Smooth muscle cell of the brain vasculature (primary cell): Measurements from ENCODE around the gene SETD5.
"Not testable (repeated sequence)": the region's sequence is repeated elsewhere in the genome, so short reads cannot be mapped to it uniquely, and the experiment has no call there.

ENCODE experiments used
- DNase-seq: peaks from one replicate; pipeline ENCODE4 v3.0.0-alpha.2; 2012; ENCODE audit warnings: low read depth, low spot score

SETD5 gene

GRCh38 chr3:9455596-9456131 lies 58.2 kb downstream of the SETD5 start:
- DNase-seq, result no peak

GRCh38 chr3:9467451-9467850 lies 70.0 kb downstream of the SETD5 start:
- DNase-seq, result no peak

- no peak for DNase-seq
Measured at GRCh38 chr3:9468460-9468859, 71.0 kb downstream of the SETD5 start.

GRCh38 chr3:9469986-9470385 lies 72.6 kb downstream of the SETD5 start:
- no peak for DNase-seq

GRCh38 chr3:9473496-9474065 lies 76.2 kb downstream of the SETD5 start:
- no peak for DNase-seq

GRCh38 chr3:9474482-9474881 lies 77.1 kb downstream of the SETD5 start:
- no peak for DNase-seq

GRCh38 chr3:9476935-9477334 lies 79.5 kb downstream of the SETD5 start:
- DNase-seq, result no peak

GRCh38 chr3:9480265-9480664 lies 82.8 kb downstream of the SETD5 start:
- no peak for DNase-seq

- no peak for DNase-seq
Measured at GRCh38 chr3:9485248-9485647, 87.8 kb downstream of the SETD5 start.

GRCh38 chr3:9491506-9491905 lies 94.1 kb downstream of the SETD5 start:
- no peak for DNase-seq

- DNase-seq, result not testable (repeated sequence)
Measured at GRCh38 chr3:9494036-9494435, 96.6 kb downstream of the SETD5 start.

GRCh38 chr3:9496893-9497292 lies 99.5 kb downstream of the SETD5 start:
- no peak for DNase-seq

- no peak for DNase-seq
Measured at GRCh38 chr3:9497821-9498565, 100.6 kb downstream of the SETD5 start.

- no peak for DNase-seq
Measured at GRCh38 chr3:9498781-9499180, 101.4 kb downstream of the SETD5 start.

GRCh38 chr3:9499455-9500107 lies 102.2 kb downstream of the SETD5 start:
- no peak for DNase-seq

GRCh38 chr3:9500108-9501050 lies 103.0 kb downstream of the SETD5 start:
- no peak for DNase-seq

- no peak for DNase-seq
Measured at GRCh38 chr3:9501226-9501625, 103.8 kb downstream of the SETD5 start.

GRCh38 chr3:9503283-9503682 lies 105.9 kb downstream of the SETD5 start:
- DNase-seq, result peak; percentile 32

GRCh38 chr3:9507586-9508578 lies 110.5 kb downstream of the SETD5 start:
- DNase-seq, result no peak

- no peak for DNase-seq
Measured at GRCh38 chr3:9508781-9509180, 111.4 kb downstream of the SETD5 start.
